Measurements from ENCODE around the gene TAF11L14.
"Not testable (repeated sequence)": the region's sequence is repeated elsewhere in the genome, so short reads cannot be mapped to it uniquely, and the experiment has no call there.

The TAF11L14 gene

GRCh38 chr5:17620627-17621026, 13.6 kb upstream of the TAF11L14 start:
- no peak overlapping the region for H3K27ac ChIP-seq
- TF ChIP-seq CTCF (conservative IDR thresholded peaks at IDR 0.05) (peak; percentile 67), ZFX (IDR thresholded peaks at IDR 0.05) (no peak)

- H3K27ac ChIP-seq = no peak overlapping the region
- TF ChIP-seq ZFX (IDR thresholded peaks at IDR 0.05) (no peak), CTCF (conservative IDR thresholded peaks at IDR 0.05) (no peak)
Measured at GRCh38 chr5:17625686-17626085, 8.6 kb upstream of the TAF11L14 start.

- H3K27ac ChIP-seq = not testable (repeated sequence)
Measured at GRCh38 chr5:17631788-17632187, 2.5 kb upstream of the TAF11L14 start, which contains the start of gene TAF11L13. Gene TAF11L13 (plus strand): TSS chr5:17632088.

GRCh38 chr5:17649232-17649631, 15.0 kb downstream of the TAF11L14 start:
- not testable (repeated sequence) for H3K27ac ChIP-seq

GRCh38 chr5:17655201-17655759, 21.0 kb downstream of the TAF11L14 start:
- TF ChIP-seq CTCF (conservative IDR thresholded peaks at IDR 0.05) = peak; percentile 12; the same call in 1 of the 2 replicates
- not testable (repeated sequence) for H3K27ac ChIP-seq

GRCh38 chr5:17655921-17656320, 21.7 kb downstream of the TAF11L14 start:
- TF ChIP-seq ZFX (IDR thresholded peaks at IDR 0.05) = no peak
- no peak for TF ChIP-seq CTCF (conservative IDR thresholded peaks at IDR 0.05)

GRCh38 chr5:17663182-17663581, 28.9 kb downstream of the TAF11L14 start:
- TF ChIP-seq CTCF (conservative IDR thresholded peaks at IDR 0.05) = no peak
- TF ChIP-seq ZFX (IDR thresholded peaks at IDR 0.05) = no peak
- H3K27ac ChIP-seq = no peak overlapping the region

More at GRCh38 chr5:17655921-17656320, 21.7 kb downstream of the TAF11L14 start:
- no peak overlapping the region for H3K27ac ChIP-seq

GRCh38 chr5:17665836-17666235, 31.6 kb downstream of the TAF11L14 start:
- no peak for TF ChIP-seq ZFX (IDR thresholded peaks at IDR 0.05)
- TF ChIP-seq CTCF (conservative IDR thresholded peaks at IDR 0.05) = no peak
- no peak overlapping the region for H3K27ac ChIP-seq

All from C4-2B (cell line).